ENCODE results near the gene PROX1.

Gene PROX1

DNA sequence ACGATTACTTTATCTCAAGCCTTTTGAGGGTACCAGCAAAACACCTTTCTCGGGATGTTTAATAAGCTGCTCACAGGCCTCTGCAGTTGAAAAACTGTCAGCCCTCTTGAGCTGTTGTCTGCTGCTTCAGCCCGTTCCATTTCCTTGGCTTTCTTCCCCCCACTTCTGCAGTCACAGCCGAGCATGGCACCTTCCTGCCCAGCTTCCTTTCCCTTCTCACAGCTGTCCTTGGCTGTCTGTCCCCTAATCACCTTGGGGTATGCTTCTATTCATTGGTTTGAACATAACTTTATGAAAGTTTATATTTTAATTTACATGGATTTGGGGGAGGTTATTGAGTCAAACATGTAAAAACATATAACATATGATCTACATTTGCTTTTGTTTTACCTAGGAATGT lies 6.9 kb upstream of the PROX1 start:
- DNase-seq = no peak

DNA sequence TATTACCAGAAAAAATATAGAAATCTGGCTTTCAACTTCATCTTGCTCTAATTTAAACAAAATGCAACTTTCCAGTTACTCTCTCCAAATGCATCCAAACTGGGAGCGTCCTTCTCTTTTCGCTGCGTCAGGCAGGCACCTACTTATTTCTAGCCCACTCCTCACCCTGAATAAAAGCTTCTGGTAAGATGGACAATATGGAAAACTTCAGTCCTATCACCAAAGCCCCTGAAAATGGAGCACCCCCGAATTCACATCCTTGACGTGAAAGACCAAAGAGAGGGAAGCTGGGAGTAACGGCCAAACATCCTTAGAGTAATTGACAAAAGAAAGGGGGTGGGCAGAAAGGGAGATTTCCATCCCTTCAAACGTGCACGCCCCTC lies 5.5 kb upstream of the PROX1 start:
- DNase-seq = no peak

DNA sequence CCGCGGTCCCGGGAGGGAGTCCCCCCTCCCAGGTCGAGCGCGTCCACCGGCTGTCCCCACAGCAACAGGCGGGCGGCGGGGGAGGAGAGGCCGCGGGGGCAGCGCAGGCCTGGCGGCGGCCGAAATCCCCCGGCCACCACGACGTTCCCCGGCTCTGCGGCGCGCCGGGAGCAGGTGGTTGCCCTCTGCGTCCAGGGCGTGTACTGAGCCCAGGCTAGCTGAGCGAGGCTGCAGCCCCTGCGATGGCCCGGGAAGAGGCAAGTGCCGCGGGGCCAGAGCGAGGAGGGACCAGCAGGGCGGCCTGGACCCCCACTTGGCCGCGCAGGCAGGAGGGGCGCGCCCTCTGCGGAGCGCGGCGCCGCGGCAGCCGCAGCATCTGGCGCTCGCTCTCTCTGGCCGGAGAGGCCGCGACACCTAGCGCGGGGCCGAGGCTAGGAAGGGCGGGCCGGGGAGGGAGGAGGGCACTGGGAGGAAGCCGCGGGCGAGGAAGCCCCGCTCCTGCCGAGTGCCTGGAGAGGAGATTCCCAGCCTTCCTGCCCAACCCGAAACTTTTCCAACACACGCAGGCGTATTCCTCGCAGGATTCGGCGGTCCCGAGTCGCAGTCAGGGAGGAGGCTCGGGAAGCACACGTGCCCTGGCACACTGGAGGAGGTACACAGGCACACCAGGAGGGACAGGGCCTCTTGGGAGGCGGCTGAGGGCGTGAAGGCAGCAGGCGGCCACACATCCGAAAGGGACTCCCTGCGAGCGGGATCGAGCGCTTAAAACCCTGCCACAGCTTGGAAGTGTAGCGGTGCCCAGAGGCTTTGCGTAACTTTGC lies 4.9 kb upstream of the PROX1 start:
- peak; percentile 47 for DNase-seq

DNA sequence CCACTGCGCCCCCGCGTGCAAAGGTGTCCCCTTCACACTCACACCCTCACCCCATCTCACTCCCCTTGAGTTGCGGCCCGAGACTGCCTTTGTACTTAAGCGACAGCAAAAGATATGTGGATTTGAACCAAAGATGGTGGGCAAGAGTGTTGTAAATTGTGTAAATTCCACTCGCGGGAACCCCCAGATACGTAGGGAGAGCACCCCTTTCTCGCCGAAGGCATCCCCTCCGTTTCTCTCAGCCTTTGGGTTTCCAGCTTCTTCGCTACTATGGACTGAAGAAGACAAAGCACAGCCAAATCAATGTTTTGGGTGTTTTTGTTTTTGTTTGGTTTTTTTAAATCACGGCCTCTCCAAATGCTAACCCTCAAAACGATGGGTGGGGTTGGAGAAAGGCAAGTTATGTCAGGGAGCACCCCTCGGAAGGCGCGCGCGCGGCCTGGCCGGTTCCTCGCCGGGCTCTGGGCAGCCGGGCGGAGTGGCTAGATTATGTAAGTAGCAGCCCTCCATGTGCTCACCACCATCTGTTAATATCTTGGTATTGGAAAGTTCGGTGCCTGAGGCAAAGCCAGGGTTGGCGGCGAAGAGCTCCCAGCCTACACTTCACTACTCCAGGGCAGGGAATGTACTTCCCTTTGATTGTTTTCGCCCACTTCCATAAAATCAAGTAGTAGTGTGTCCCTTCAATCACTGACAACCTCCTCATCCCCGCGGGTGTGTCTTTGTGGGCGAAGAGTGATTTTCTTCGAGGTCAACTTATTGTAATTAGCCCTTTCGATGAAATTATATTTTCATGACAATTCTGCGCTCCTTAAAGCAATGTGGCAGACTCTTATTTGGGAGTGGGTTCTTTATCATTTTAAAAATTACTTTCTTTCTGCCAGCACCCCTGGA lies 4.0 kb upstream of the PROX1 start:
- DNase-seq = no peak

DNA sequence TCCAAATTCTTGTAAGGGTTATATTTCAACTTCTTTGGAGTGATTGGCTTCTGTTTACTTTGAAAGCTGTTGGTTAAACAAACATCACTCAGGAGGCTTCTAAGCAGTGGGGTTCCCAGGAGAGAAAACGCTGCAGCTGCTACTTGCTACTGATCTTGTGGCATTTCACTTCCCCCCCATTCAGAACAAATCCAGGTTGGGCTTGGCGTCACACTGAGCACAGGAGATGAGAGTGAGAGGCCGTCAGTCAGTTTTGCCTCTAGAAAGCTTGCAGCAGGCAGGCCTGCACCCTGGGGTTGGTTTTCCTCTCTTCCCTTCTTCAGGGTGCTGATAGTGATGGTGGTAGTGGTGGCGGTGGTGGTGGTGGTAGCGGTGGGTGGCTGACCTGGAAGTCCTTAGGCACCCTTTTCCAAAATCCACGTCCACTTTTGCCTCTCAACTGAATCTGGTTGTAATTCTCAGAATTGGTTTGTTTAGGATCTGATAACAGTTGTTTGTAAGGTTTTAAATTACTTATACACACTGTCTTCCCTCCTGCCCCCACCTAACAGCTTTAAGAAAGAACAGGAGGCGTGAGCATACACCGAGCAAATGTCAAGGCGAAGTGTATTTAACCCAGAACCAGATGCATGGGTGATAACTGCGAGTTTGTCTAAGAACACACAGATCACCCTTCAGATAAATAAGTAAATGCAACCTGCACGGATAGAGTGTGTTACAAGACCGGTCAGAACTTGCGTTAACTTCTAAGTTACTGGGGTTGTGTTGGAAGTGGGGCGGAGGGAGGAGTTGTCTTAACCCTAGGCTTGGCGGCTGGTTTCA lies 3.2 kb upstream of the PROX1 start:
- DNase-seq = peak; percentile 68

DNA sequence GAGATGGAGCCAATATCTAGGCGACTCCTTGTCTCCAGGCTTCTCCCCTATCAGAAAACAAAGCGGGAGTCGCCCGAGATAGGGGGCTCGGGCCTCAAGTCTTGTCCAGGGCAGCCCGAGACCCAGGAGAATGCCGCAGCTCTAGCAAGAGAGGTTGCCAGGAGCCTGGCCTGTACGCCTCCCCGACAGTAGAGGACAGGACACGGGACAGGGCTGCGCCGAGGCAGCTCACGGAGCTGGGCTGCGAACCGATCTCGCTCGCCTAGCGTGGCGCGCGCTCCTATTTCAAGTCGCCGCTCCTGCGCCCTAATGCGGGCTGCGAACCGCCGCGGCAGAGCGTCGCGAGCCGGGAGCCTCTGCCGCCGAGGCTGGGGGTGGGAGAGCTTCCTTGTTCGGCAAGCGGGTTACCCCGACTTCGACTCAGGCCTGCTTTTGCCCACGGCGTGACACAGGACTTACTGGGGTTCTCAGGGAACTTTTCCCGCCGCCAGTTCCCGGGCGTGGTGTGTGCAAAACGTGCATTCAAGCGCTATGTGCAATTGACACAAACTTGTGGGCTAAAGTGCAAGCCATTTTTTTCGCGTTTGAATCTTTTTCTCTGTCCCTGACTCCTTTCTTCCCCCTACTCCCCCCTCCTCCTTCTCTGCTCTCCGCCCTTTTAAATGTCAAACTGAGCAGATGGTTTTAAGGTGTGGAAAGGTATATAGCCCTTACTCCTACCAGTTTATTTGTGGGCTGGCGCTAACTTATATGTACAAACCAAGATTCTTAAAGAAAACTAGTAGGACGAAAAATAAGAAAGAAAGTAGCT lies 2.4 kb upstream of the PROX1 start:
- no peak for DNase-seq

DNA sequence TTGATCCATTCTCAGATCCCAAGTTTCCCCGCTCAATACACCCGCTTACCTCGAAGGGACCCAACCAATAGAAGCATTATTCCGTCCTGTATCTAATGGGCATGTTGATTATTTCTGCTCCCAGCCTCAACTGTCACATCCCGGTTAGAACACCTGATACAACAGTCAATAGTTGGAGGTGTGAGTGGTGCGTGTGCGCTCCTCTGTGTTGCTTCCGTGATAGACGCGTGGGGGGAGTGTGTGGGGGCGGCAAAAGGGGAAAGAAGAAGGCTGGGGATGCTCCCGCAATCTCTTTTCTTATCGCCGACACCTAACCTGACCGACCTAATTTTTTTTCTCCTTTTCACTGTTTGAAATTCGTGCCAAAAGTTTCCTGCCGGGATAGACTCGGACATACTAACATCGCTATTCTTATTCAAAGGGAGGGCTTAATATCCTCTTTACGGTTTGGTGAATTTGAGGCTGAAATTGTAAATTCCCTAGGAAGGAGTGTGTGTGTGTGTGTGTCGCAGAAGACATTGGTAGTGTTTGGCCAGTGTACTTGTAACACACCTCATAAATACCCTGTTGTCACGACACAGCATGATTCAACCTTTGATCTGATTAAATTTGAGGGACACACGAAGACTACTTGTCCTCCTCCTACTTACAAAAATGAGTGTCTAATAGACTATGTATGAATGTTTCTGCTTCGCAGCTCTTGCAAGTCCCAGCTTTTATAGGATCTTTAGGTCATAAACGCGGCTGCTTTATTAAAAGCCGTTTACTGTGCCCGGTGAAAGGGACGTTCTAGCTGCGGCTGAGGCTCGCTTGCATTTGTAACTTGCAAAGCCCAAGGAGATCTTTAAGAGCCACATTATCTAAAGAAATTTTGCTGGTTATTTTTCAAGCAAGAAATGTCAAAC lies 1.5 kb upstream of the PROX1 start:
- no peak for DNase-seq

DNA sequence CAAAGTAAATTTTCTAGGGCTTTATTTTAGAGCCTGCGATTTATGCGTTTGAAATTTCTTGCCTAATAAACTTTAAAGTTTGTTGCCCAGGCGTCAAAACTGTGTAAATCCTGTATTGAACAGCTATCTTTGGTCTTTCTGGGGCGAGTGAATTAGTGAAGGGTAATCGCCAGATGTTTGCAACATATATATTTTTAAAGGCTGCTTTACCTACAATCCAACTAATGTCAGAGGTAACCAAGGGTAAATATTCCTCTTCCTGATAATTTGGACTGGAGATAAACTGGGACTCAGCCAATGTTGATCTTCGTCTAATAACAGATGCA lies 885 bp upstream of the PROX1 start:
- no peak for DNase-seq

DNA sequence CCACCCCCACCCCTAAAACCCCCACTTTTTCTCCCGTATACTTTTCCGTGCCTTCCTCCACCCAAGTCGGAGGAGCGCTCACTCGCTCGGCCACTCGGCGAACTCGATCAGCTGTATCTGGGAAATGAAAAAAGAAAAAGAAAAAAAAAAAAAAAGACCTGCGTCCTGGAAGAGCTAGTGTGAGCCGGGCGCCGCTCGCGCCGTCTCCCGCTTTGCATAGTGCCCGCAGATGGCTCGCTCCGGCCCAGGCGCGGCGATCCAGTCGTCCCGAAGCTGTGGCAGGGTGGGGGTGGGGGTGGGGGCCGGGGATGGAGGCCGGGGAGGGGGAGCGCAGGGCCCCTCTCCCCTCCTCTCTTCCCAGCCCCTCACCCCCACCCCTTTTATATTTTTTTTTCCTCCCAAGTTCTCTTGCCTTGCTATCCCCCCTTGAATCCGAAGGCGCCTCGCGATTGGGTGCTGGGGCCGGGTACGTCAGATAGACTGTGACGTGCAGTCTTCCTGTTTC lies 299 bp upstream of the PROX1 start:
- peak; percentile 92 for DNase-seq

DNA sequence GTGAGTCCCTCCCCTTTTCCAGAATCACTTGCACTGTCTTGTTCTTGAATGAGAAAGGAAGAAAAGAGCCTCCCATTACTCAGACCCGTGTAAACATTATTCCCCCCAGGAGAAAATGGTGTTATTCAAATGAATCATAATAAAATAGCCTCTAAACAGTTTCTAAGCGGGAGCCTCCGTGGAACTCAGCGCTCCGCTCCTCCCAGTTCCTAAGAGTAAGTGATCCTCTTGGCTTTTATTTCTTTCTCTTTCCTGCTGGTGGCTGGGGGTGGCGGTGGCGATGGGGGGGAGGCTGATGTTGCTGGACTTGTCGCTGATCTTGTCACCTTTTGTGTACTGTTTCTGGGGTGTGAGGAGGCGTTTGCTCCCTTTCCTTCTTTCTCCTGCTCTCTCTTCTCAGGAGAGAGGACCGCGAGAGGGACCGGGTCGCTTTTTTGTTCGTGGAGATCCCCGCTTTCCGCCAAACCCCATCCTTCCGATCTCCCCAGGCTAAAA lies 781 bp downstream of the PROX1 start:
- DNase-seq = no peak

DNA sequence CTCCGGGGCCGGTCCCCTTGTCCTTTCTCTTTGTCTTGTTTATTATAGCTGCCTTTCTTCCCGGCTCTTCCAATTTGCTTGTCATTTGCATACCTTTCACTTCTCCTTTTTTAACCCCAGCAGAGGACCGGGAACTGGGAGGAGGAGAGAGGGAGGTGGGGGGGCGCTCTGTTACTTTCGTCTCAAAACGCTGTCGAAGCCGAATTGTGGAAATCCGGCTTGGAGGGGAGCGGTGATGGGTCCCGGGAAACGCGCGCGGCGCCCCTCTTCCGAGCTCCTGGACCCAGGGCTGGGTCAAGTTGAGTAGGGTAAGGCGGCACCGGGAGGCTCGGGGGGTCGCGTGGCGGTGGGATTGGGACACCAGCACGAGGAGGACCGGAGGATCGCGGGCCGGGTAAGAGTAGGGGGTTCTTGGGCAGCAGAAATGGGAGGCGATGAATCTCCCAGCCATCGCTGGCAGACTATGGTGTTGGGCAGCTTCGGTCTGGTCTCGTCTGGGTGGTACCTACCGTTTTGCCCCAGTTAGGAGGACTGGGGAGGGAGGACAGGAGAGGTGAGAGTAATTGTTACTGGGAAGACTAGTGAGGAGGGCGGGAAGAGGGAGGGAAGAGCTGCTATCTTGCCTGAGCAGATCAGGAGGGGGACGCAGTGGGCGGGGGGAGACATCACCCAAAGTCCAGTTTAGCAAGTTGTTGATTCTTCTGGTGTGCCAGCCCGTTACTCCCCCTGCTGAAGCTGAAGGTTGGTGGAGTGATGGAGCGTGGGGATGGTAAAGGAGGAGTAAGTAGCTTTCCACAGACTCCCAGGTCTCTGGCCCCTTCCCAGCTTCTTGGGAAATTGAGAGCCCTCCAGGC lies 1.5 kb downstream of the PROX1 start:
- DNase-seq = no peak

DNA sequence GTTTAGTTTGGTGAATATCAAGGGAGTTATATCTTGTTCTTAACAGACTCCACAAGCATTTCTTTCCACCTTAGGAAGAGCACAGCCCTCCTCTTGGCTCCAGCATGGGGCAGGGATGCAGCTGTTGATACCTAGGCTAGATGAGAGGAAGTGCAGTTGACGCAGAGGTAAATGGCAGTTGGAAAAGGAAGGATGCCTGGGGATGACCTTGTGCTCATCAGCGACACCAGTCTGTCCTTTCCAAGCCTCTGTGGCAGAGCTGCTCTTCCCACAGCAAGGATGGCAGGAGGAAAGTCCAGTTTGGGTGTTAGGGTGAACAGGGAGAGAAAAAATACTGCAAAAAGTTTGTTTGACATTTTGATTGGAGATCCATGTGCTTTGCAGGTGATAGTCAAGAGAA lies 6.2 kb downstream of the PROX1 start:
- no peak for DNase-seq

DNA sequence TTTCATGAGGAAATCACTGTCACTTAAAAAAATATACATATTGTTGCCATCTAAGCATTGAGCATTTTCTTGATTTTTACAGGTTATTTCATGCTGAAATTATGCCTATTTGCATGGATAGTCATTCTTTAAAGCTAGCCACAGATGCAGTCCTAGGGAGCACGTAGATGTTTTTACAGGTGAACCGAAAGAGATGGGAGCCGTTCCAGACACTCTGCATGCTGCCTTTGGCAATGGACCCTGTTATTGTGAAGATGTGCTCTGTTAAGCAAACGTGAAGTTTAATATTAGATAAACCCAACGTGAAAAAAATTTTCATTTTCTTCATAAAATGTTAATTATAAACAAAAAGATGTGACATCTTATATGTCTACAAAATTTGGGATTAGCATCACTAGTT lies 7.1 kb downstream of the PROX1 start:
- DNase-seq = no peak

DNA sequence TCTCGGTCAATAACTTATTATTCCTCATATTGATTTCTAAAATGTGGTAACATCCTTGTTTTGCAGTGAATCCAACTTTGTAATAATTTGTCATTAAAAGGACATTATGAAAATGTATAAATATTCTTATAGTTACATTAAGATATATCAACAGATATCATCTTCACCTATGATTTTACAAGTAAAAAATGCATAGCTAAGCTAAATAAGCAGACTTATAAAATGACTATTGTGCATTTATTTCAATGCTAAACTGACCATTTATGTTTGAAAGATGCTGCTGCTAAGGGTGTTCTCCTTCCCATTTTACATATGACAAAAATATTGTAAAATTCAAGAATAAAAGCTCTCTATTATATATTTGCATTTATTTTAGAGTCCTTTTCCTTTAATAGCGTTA lies 7.8 kb downstream of the PROX1 start:
- DNase-seq = no peak

DNA sequence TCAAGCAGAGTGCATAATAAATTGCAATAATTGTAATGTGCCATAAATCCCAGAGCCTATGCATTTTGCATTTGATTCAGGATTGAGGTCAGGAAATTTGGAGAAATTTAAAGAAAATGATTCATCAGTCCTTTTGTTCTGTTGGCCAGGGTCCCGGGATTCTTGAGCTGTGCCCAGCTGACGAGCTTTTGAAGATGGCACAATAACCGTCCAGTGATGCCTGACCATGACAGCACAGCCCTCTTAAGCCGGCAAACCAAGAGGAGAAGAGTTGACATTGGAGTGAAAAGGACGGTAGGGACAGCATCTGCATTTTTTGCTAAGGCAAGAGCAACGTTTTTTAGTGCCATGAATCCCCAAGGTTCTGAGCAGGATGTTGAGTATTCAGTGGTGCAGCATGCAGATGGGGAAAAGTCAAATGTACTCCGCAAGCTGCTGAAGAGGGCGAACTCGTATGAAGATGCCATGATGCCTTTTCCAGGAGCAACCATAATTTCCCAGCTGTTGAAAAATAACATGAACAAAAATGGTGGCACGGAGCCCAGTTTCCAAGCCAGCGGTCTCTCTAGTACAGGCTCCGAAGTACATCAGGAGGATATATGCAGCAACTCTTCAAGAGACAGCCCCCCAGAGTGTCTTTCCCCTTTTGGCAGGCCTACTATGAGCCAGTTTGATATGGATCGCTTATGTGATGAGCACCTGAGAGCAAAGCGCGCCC lies 8.7 kb downstream of the PROX1 start:
- no peak for DNase-seq

DNA sequence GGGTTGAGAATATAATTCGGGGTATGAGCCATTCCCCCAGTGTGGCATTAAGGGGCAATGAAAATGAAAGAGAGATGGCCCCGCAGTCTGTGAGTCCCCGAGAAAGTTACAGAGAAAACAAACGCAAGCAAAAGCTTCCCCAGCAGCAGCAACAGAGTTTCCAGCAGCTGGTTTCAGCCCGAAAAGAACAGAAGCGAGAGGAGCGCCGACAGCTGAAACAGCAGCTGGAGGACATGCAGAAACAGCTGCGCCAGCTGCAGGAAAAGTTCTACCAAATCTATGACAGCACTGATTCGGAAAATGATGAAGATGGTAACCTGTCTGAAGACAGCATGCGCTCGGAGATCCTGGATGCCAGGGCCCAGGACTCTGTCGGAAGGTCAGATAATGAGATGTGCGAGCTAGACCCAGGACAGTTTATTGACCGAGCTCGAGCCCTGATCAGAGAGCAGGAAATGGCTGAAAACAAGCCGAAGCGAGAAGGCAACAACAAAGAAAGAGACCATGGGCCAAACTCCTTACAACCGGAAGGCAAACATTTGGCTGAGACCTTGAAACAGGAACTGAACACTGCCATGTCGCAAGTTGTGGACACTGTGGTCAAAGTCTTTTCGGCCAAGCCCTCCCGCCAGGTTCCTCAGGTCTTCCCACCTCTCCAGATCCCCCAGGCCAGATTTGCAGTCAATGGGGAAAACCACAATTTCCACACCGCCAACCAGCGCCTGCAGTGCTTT lies 9.4 kb downstream of the PROX1 start:
- DNase-seq = no peak

DNA sequence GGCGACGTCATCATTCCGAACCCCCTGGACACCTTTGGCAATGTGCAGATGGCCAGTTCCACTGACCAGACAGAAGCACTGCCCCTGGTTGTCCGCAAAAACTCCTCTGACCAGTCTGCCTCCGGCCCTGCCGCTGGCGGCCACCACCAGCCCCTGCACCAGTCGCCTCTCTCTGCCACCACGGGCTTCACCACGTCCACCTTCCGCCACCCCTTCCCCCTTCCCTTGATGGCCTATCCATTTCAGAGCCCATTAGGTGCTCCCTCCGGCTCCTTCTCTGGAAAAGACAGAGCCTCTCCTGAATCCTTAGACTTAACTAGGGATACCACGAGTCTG lies 10.0 kb downstream of the PROX1 start:
- DNase-seq = no peak

DNA sequence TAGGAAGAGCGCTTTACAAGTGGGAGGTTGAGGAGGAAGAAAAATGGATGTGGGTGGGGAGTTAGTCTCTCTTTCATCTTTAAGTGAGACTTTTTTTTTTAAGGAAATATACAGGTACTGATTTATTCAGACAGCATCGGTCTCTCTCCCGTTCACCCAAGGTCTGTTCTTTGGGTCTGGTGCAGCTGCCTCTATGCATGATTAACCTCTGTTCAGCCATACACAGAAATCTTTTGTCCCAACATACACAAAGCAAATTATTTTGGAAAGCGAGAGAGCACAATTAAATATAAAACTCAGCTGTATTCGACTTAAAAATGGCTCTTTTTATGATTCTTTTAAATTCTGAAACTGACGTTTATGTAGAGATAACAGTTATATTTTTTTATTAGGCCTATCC lies 11.0 kb downstream of the PROX1 start:
- no peak for DNase-seq

DNA sequence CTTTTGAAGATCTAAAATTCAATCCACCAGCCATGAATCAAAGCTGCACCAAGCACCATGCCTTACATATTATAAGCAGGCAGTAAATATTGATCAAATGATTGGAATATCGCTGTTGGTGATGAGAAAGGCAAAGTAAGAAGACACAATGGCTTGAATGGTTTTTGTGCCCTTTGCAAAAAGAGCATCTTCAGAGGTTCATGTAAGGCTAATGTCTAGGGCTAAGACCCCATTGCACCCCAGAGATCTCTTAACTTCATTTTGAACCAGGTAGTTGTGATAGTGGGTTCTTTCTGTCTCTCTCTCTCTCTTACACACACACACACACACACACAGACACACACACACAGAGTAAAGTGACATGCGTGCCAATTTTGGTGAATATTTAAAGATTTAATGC lies 12.0 kb downstream of the PROX1 start:
- DNase-seq = no peak

All from NCI-H1436 (cell line).